GM23338 (cell line): Measurements from ENCODE around the gene GAGE12G.
"Not testable (repeated sequence)": the region's sequence is repeated elsewhere in the genome, so short reads cannot be mapped to it uniquely, and the experiment has no call there.

Source experiments
- CREB1 ChIP-seq: fragments of 250-450 bp; sonication (Bioruptor Pico); IDR thresholded peaks from 2 replicates; pipeline ENCODE4 v1.5.0; 2020; ENCODE audit warnings: low read depth, mild to moderate bottlenecking, moderate library complexity
- EZH2 ChIP-seq: fragments of 200-600 bp; sonication (generic); IDR thresholded peaks from one replicate; pipeline ENCODE4 v1.8.0; 2017; ENCODE audit warnings: antibody characterized with exemption, mild to moderate bottlenecking, low read depth; ENCODE audit not compliant: unreplicated experiment
- EZH2phosphoT487 ChIP-seq: fragments of 200-600 bp; sonication (generic); IDR thresholded peaks from one replicate; pipeline ENCODE4 v1.8.1; 2018; ENCODE audit warnings: antibody characterized with exemption; ENCODE audit not compliant: unreplicated experiment
- NANOG ChIP-seq: IDR thresholded peaks from 2 replicates; pipeline ENCODE4 v1.6.1; 2016; ENCODE audit warnings: antibody characterized with exemption, borderline replicate concordance
- POLR2AphosphoS5 ChIP-seq: IDR thresholded peaks from 2 replicates; pipeline ENCODE4 v1.6.1; 2016; ENCODE audit warnings: antibody characterized with exemption, low read depth
- ZNF114 ChIP-seq: fragments of 250-450 bp; sonication (Bioruptor Pico); IDR thresholded peaks from 2 replicates; pipeline ENCODE4 v1.5.0; 2020; ENCODE audit warnings: mild to moderate bottlenecking, moderate library complexity
- TF ChIP-seq, protein P1 (sequence below), 2 experiments: fragments of 200-600 bp in 1 of 2; sonication (generic) in 1 of 2; conservative IDR thresholded peaks; 2 replicates each; pipeline versions ENCODE4 v1.5.1 to v1.6.1; 2016 to 2017; ENCODE audit warnings: antibody characterized with exemption in 2 of 2, low read depth in 2 of 2, mild to moderate bottlenecking in 2 of 2, moderate library complexity in 1 of 2
- TF ChIP-seq, protein P2 (sequence below): IDR thresholded peaks from one replicate; pipeline ENCODE4 v1.6.1; 2018; ENCODE audit warnings: antibody characterized with exemption; ENCODE audit not compliant: unreplicated experiment

DNA sequence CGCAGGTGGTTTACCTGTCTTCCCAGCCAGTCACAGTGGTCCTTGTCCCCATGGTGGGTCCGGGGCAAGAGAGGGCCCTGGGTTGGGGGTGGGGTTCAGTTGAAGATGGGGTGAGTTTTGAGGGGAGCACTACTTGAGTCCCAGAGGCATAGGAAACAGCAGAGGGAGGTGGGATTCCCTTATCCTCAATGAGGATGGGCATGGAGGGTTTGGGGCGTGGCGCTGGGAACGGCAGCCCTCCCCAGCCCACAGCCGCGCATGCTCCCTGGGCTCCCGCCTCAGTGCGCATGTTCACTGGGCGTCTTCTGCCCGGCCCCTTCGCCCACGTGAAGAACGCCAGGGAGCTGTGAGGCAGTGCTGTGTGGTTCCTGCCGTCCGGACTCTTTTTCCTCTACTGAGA, 28.8 kb upstream of the GAGE12G start, which contains the start of gene GAGE12D:
- TF ChIP-seq, protein P1, sequence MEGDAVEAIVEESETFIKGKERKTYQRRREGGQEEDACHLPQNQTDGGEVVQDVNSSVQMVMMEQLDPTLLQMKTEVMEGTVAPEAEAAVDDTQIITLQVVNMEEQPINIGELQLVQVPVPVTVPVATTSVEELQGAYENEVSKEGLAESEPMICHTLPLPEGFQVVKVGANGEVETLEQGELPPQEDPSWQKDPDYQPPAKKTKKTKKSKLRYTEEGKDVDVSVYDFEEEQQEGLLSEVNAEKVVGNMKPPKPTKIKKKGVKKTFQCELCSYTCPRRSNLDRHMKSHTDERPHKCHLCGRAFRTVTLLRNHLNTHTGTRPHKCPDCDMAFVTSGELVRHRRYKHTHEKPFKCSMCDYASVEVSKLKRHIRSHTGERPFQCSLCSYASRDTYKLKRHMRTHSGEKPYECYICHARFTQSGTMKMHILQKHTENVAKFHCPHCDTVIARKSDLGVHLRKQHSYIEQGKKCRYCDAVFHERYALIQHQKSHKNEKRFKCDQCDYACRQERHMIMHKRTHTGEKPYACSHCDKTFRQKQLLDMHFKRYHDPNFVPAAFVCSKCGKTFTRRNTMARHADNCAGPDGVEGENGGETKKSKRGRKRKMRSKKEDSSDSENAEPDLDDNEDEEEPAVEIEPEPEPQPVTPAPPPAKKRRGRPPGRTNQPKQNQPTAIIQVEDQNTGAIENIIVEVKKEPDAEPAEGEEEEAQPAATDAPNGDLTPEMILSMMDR (conservative IDR thresholded peaks at IDR 0.05; ENCODE audit: low read depth in 2 of 2): not testable (repeated sequence)
- TF ChIP-seq EZH2; POLR2AphosphoS5; EZH2phosphoT487; ZNF114 (CRISPR knock-in tag); CREB1 (CRISPR knock-in tag); NANOG: not testable (repeated sequence)
- TF ChIP-seq, protein P2, sequence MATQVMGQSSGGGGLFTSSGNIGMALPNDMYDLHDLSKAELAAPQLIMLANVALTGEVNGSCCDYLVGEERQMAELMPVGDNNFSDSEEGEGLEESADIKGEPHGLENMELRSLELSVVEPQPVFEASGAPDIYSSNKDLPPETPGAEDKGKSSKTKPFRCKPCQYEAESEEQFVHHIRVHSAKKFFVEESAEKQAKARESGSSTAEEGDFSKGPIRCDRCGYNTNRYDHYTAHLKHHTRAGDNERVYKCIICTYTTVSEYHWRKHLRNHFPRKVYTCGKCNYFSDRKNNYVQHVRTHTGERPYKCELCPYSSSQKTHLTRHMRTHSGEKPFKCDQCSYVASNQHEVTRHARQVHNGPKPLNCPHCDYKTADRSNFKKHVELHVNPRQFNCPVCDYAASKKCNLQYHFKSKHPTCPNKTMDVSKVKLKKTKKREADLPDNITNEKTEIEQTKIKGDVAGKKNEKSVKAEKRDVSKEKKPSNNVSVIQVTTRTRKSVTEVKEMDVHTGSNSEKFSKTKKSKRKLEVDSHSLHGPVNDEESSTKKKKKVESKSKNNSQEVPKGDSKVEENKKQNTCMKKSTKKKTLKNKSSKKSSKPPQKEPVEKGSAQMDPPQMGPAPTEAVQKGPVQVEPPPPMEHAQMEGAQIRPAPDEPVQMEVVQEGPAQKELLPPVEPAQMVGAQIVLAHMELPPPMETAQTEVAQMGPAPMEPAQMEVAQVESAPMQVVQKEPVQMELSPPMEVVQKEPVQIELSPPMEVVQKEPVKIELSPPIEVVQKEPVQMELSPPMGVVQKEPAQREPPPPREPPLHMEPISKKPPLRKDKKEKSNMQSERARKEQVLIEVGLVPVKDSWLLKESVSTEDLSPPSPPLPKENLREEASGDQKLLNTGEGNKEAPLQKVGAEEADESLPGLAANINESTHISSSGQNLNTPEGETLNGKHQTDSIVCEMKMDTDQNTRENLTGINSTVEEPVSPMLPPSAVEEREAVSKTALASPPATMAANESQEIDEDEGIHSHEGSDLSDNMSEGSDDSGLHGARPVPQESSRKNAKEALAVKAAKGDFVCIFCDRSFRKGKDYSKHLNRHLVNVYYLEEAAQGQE: not testable (repeated sequence)
